H1 (cell line): ENCODE results near the gene CACNA1D. TPM values are rescaled to one million over a fixed set of nuclear protein-coding genes. Genes with fewer than 3 reads are reported as not detected.

Experiments
- CBX8 ChIP-seq: fragments of 300-800, 300-1000 bp; sonication (generic); IDR thresholded peaks from 2 replicates; pipeline ENCODE4 v1.7.1; 2016; ENCODE audit warnings: low read depth, low read length, borderline replicate concordance
- SRF ChIP-seq: IDR thresholded peaks from 2 replicates; pipeline ENCODE4 v1.6.1; 2011; ENCODE audit warnings: mild to moderate bottlenecking, low read depth, low read length, moderate library complexity
- polyA plus RNA-seq, 7 experiments: library from polyadenylated mRNA; depleted of rRNA in 3 of 7; stranded (reverse) in 5 of 7; unstranded in 2 of 7; fragments of >200 nt in 5 of 7; fragments of 200-250 nt in 2 of 7; gene quantifications; 1 replicate in 5 of 7; 2 replicates in 1 of 7; 4 replicates in 1 of 7; pipeline versions ENCODE4 v1.2.1 to v1.2.3, GENCODE V29; 2011 to 2013; ENCODE audit warnings: missing spikeins in 2 of 7, mixed read lengths in 2 of 7
- total RNA-seq: library from RNA; stranded (reverse); fragmentation: NEBNext Ultra II Directional; extraction: Animal tissue kit (Norgen Biotek cat#: 25700); gene quantifications from 2 replicates; pipeline ENCODE4 v1.2.1, GENCODE V29; 2021

CACNA1D gene
- total and polyA plus RNA-seq, 2 of the 8 experiments (the other 6 are each of a cell fraction or from before 2014, with no cell fraction given), result 2.0 to 2.9 TPM

- TF ChIP-seq SRF (no peak), CBX8 (no peak)
- TF ChIP-seq, all 59 proteins: peak for 0
Measured at GRCh38 chr3:53807117-53807810, 312.9 kb downstream of the CACNA1D start (continued).
